Fibroblast of lung (primary cell): ENCODE measurements around the gene HADH. TPM values are rescaled to one million over a fixed set of nuclear protein-coding genes. Genes with fewer than 3 reads are reported as not detected.
"Not testable (repeated sequence)": the region's sequence is repeated elsewhere in the genome, so short reads cannot be mapped to it uniquely, and the experiment has no call there.

ENCODE experiments used
- DNase-seq, 2 donors: peaks; one replicate each; pipeline versions ENCODE4 v3.0.0 to v3.0.0-alpha.2; 2010; ENCODE audit warnings: low read depth in 2 of 2
- H2AFZ ChIP-seq: 2 replicates; pipeline ENCODE4 v1.5.1; 2012; ENCODE audit warnings: low read length, control low read depth, inconsistent platforms
- H3K27ac ChIP-seq: 2 replicates; pipeline ENCODE4 v1.5.1; 2011; ENCODE audit warnings: low read length, control low read depth; ENCODE audit not compliant: insufficient read depth
- H3K27me3 ChIP-seq: 2 replicates; pipeline ENCODE4 v1.5.1; 2011; ENCODE audit warnings: mild to moderate bottlenecking, low read length; ENCODE audit not compliant: control insufficient read depth, insufficient read depth
- H3K36me3 ChIP-seq: 2 replicates; pipeline ENCODE4 v1.5.1; 2011; ENCODE audit warnings: low read length; ENCODE audit not compliant: control insufficient read depth, insufficient read depth
- H3K4me1 ChIP-seq: 2 replicates; pipeline ENCODE4 v1.5.1; 2011; ENCODE audit warnings: low read length; ENCODE audit not compliant: control insufficient read depth, insufficient read depth; ENCODE audit errors: extremely low read depth
- H3K4me2 ChIP-seq: 2 replicates; pipeline ENCODE4 v1.5.1; 2011; ENCODE audit warnings: low read length, control low read depth; ENCODE audit not compliant: insufficient read depth; ENCODE audit errors: extremely low read depth
- H3K4me3 ChIP-seq, 4 experiments: fragments of 200-600 bp in 1 of 4; sonication (generic) in 1 of 4; replicated peaks in 1 of 4; 2 replicates each; pipeline ENCODE4 v1.5.1; 2011 to 2016; ENCODE audit warnings: low read length in 4 of 4, low read depth in 3 of 4, mild to moderate bottlenecking in 3 of 4, control low read depth in 2 of 4, inconsistent platforms in 1 of 4, mixed read lengths in 1 of 4; ENCODE audit not compliant: insufficient read depth in 1 of 4; ENCODE audit errors: control extremely low read depth in 1 of 4
- H3K79me2 ChIP-seq: 2 replicates; pipeline ENCODE4 v1.5.1; 2012; ENCODE audit warnings: mild to moderate bottlenecking, low read length, inconsistent platforms; ENCODE audit not compliant: control insufficient read depth, insufficient read depth
- H3K9ac ChIP-seq: 2 replicates; pipeline ENCODE4 v1.5.1; 2011; ENCODE audit warnings: mild to moderate bottlenecking, low read length, control low read depth; ENCODE audit not compliant: insufficient read depth
- H3K9me3 ChIP-seq: 2 replicates; pipeline ENCODE4 v1.5.1; 2012; ENCODE audit warnings: low read depth, low read length; ENCODE audit not compliant: control insufficient read depth, insufficient read depth
- H4K20me1 ChIP-seq: 2 replicates; pipeline ENCODE4 v1.5.1; 2011; ENCODE audit warnings: low read length; ENCODE audit not compliant: control insufficient read depth, insufficient read depth; ENCODE audit errors: extremely low read depth
- EZH2 ChIP-seq: IDR thresholded peaks from 2 replicates; pipeline ENCODE4 v1.5.1; 2012; ENCODE audit warnings: low read length, control low read depth, mild to moderate bottlenecking; ENCODE audit errors: missing control alignments
- polyA plus RNA-seq, 2 donors: library from polyadenylated mRNA; depleted of rRNA in 1 of 2; stranded (reverse) in 1 of 2; unstranded in 1 of 2; fragments of >200 nt; gene quantifications; 2 replicates each; pipeline ENCODE4 v1.2.1, GENCODE V29; 2011 to 2012; ENCODE audit warnings: missing spikeins in 1 of 2
- total RNA-seq: library from RNA; depleted of rRNA; stranded (reverse); fragments of >200 nt; gene quantifications from 2 replicates; pipeline ENCODE4 v1.2.1, GENCODE V29; 2014
- TF ChIP-seq, protein P1 (sequence below), 2 donors: IDR thresholded peaks in 1 of 2; conservative IDR thresholded peaks in 1 of 2; 1 replicate in 1 of 2; 2 replicates in 1 of 2; pipeline ENCODE4 v1.5.1; 2011 to 2012; ENCODE audit warnings: low read length in 2 of 2, control low read depth in 1 of 2, inconsistent platforms in 1 of 2, low read depth in 1 of 2, mild to moderate bottlenecking in 1 of 2

HADH gene
- total and polyA plus RNA-seq, 2 donors (not counting 1 experiment from before 2014, with no cell fraction given) = 16.7 to 29.7 TPM

DNA sequence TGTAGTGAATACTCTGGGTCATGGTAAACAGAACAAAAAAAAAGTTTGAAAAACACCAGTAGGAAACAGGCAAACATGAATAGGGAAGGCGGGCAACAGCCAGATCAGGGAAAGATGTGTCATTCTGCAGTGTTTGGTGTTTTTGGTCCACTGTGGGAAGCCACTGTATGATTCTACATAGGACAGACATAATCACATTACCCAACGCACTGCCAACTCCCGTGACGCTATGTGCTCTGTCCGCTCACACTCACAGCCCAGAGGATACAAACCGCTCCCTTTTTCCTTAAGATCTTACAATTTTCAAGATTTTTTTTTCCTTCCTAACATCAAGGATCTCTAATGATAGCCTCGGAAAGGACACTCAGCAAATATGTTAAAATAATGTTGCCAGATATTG lies 59.3 kb downstream of the HADH start:
- no peaks in the 10 kb centered on the region for H3K4me1 ChIP-seq
- no peaks in the 10 kb centered on the region for H3K9me3 ChIP-seq
- TF ChIP-seq, protein P1, sequence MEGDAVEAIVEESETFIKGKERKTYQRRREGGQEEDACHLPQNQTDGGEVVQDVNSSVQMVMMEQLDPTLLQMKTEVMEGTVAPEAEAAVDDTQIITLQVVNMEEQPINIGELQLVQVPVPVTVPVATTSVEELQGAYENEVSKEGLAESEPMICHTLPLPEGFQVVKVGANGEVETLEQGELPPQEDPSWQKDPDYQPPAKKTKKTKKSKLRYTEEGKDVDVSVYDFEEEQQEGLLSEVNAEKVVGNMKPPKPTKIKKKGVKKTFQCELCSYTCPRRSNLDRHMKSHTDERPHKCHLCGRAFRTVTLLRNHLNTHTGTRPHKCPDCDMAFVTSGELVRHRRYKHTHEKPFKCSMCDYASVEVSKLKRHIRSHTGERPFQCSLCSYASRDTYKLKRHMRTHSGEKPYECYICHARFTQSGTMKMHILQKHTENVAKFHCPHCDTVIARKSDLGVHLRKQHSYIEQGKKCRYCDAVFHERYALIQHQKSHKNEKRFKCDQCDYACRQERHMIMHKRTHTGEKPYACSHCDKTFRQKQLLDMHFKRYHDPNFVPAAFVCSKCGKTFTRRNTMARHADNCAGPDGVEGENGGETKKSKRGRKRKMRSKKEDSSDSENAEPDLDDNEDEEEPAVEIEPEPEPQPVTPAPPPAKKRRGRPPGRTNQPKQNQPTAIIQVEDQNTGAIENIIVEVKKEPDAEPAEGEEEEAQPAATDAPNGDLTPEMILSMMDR (conservative IDR thresholded peaks at IDR 0.05 in 1 of 2, IDR thresholded peaks at IDR 0.05 in 1 of 2; ENCODE audit: low read depth in 1 of 2, low read length in 2 of 2) = no peak
- no peak for TF ChIP-seq EZH2
- DNase-seq = no peak
- no peaks in the 10 kb centered on the region for H3K79me2 ChIP-seq
- no peak overlapping the region for H3K9ac ChIP-seq
- H3K27me3 ChIP-seq = no peaks in the 10 kb centered on the region
- H3K36me3 ChIP-seq = no peaks in the 10 kb centered on the region
- no peak overlapping the region for H2AFZ ChIP-seq
- H4K20me1 ChIP-seq = no peaks in the 10 kb centered on the region
- H3K27ac ChIP-seq = no peak overlapping the region
- H3K4me2 ChIP-seq = no peak overlapping the region
- H3K4me3 ChIP-seq = no peak overlapping the region

DNA sequence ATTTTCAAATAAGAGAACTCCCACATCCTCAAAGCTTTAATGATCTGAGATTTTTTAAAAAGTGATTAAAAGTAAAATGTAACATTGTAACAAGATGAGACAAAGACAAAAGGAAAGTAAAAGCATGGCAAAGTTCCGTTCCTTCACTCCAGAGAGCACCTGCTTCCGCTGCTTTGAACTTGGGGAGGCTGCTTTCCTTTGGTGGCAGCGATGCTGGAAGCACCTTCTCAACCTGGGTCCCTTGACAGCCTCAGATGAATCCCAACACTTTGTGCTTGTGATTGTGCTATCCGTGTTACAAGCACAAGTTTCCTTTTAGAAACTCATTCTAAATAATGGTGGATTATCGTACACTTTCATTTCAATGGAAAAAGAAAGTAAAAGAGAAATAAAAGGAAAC lies 59.7 kb downstream of the HADH start:
- Histone ChIP-seq H3K9me3 (no peaks in the 10 kb centered on the region), H3K36me3 (no peaks in the 10 kb centered on the region), H2AFZ (no peak overlapping the region), H3K4me1 (no peaks in the 10 kb centered on the region), H3K4me3 (peak overlapping the region in 1 of 4 experiments; percentile 14), H3K4me2 (no peak overlapping the region), H3K9ac (no peak overlapping the region), H3K79me2 (no peaks in the 10 kb centered on the region), H3K27ac (no peak overlapping the region), H4K20me1 (no peaks in the 10 kb centered on the region), H3K27me3 (no peaks in the 10 kb centered on the region)
- no peak for DNase-seq
- TF ChIP-seq, protein P1 (conservative IDR thresholded peaks at IDR 0.05 in 1 of 2, IDR thresholded peaks at IDR 0.05 in 1 of 2; ENCODE audit: low read depth in 1 of 2, low read length in 2 of 2) = no peak
- no peak for TF ChIP-seq EZH2

DNA sequence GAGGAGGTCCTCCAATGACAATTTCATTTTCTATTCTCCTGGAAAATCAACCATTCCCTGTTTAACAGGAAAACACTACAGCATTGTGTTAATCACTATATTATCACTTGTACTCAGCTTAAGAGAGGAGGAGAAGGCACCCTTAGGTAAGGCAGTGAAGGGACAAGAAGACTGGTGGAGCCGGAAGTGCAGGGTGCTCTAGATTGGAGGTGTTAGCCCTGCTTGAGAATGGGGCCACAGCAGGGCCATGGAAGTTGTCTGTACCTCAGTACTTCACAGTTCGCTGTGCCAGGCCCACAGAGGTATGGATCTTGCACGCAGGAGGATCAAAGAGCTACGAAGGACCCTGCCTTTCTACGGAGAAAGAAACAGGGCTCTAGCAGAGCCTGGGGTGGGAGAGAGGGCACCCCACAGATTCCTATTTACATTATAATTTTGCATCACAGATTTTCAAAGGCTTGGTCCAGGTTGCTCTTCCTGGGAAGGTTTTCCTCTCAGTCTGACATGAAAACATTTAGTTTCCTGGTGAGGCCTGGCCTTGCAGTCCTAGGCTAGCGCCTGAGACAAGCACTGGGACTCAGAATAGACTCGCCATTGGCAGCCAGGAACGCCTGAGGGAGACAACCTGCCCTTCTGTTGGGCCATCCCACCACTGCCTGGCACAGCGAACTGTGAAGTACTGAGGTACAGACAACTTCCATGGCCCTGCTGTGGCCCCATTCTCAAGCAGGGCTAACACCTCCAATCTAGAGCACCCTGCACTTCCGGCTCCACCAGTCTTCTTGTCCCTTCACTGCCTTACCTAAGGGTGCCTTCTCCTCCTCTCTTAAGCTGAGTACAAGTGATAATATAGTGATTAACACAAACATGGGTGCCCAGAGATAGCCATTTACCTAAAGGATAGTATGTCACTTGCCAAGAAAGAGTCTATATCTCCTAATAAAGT lies 60.8 kb downstream of the HADH start:
- H3K36me3 ChIP-seq = not testable (repeated sequence)

More for the DNA sequence above, 60.8 kb downstream of the HADH start:
- not testable (repeated sequence) for H3K27ac ChIP-seq, H4K20me1 ChIP-seq, H3K4me2 ChIP-seq, H3K27me3 ChIP-seq, H3K9ac ChIP-seq, H2AFZ ChIP-seq, H3K4me1 ChIP-seq, H3K79me2 ChIP-seq, DNase-seq, H3K9me3 ChIP-seq, H3K4me3 ChIP-seq
